GM12878 (cell line): ENCODE results near the gene H1-8. TPM values are rescaled to one million over a fixed set of nuclear protein-coding genes. Genes with fewer than 3 reads are reported as not detected.

ENCODE experiments used
- ATAC-seq: fragments of 200-7000 bp; cut with Tn5 transposase; 3 replicates; pipeline ENCODE4 v1.9.1; 2020; ENCODE audit warnings: mild to moderate bottlenecking, moderate library complexity
- BruUV-seq: library from RNA; stranded (reverse); fragments of 400-500 nt; replicated peaks from 2 replicates; lab custom pipeline; 2021; lab: Mats Ljungman, UMichigan
- CTCF ChIA-PET: fragments of 300-600 bp; sonication (Branson Sonifier 250); formaldehyde crosslinking; extraction: SDS; loops from one replicate; lab custom pipeline; 2021; ENCODE audit warnings: inconsistent platforms; lab: Yijun Ruan, JAX
- POLR2A ChIA-PET: fragments of 350-600 bp; formaldehyde crosslinking; extraction: SDS; loops from one replicate; lab custom pipeline; 2021; ENCODE audit warnings: inconsistent platforms; lab: Charles Lee
- RAD21 ChIA-PET: fragments of 300-600 bp; sonication (Branson Sonifier 250); formaldehyde crosslinking; loops from one replicate; lab custom pipeline; 2023; ENCODE audit warnings: antibody characterized with exemption; ENCODE audit not compliant: unreplicated experiment; lab: Charles Lee
- SMC1A ChIA-PET: fragments of 300-600 bp; sonication (Branson Sonifier 250); formaldehyde crosslinking; loops from one replicate; lab custom pipeline; 2023; ENCODE audit not compliant: unreplicated experiment, uncharacterized antibody; lab: Charles Lee
- DNase-seq: peaks from one replicate; pipeline ENCODE4 v3.0.0-alpha.2; 2011; ENCODE audit warnings: low read depth, low spot score
- FAIRE-seq: peaks from 3 replicates; lab custom pipeline; 2011; peaks lifted over from hg19 to GRCh38; lab: Jason Lieb, UNC
- H2AFZ ChIP-seq: 2 replicates; pipeline ENCODE4 v1.6.0; 2011; ENCODE audit warnings: low read depth, low read length, control low read depth; ENCODE audit not compliant: control insufficient read depth
- H3K27ac ChIP-seq: 2 replicates; pipeline ENCODE4 v1.5.1; 2011; ENCODE audit warnings: control low read depth; ENCODE audit not compliant: control insufficient read depth, insufficient read depth
- H3K27me3 ChIP-seq, 2 experiments: replicated peaks in 1 of 2; 2 replicates each; pipeline versions ENCODE4 v1.6.0 to v1.6.1; 2011; ENCODE audit warnings: low read length in 1 of 2; ENCODE audit not compliant: control insufficient read depth in 2 of 2, insufficient read depth in 2 of 2
- H3K36me3 ChIP-seq, 2 experiments: 2 replicates each; pipeline ENCODE4 v1.5.1; 2011; ENCODE audit warnings: low read length in 1 of 2; ENCODE audit not compliant: control insufficient read depth in 2 of 2, insufficient read depth in 2 of 2
- H3K4me1 ChIP-seq: 2 replicates; pipeline ENCODE4 v1.6.1; 2011; ENCODE audit warnings: mild to moderate bottlenecking, low read length, moderate library complexity, mixed read lengths; ENCODE audit not compliant: control insufficient read depth, insufficient read depth
- H3K4me2 ChIP-seq: 2 replicates; pipeline ENCODE4 v1.6.0; 2011; ENCODE audit warnings: control low read depth; ENCODE audit not compliant: control insufficient read depth, insufficient read depth
- H3K4me3 ChIP-seq: fragments of 200-600 bp; sonication (generic); 2 replicates; pipeline ENCODE4 v1.5.1; 2016
- H3K79me2 ChIP-seq: 2 replicates; pipeline ENCODE4 v1.6.0; 2011; ENCODE audit warnings: low read length; ENCODE audit not compliant: control insufficient read depth, insufficient read depth
- H3K9ac ChIP-seq: 2 replicates; pipeline ENCODE4 v1.8.0; 2011; ENCODE audit warnings: low read length, control low read depth, mixed read lengths; ENCODE audit not compliant: control insufficient read depth, insufficient read depth
- H3K9me3 ChIP-seq: replicated peaks from 3 replicates; pipeline ENCODE4 v1.5.1; 2011; ENCODE audit warnings: mild to moderate bottlenecking, low read length; ENCODE audit not compliant: control insufficient read depth, insufficient read depth
- H4K20me1 ChIP-seq: 2 replicates; pipeline ENCODE4 v1.6.0; 2011; ENCODE audit not compliant: control insufficient read depth, insufficient read depth
- CHD1 ChIP-seq: IDR thresholded peaks from 2 replicates; pipeline ENCODE4 v1.6.1; 2012; ENCODE audit warnings: low read depth, low read length, improper control_type of control experiment
- ESRRA ChIP-seq: IDR thresholded peaks from 2 replicates; pipeline ENCODE4 v1.6.1; 2012; ENCODE audit warnings: mild to moderate bottlenecking, low read length, improper control_type of control experiment
- MEF2B ChIP-seq: fragments of 450-650 bp; IDR thresholded peaks from 2 replicates; pipeline ENCODE4 v1.6.1; 2018; ENCODE audit warnings: mild to moderate bottlenecking, moderate library complexity; ENCODE audit not compliant: partially characterized antibody, poor library complexity, severe bottlenecking
- NFXL1 ChIP-seq: fragments of 450-650 bp; IDR thresholded peaks from 2 replicates; pipeline ENCODE4 v1.6.1; 2017; ENCODE audit warnings: antibody characterized with exemption, mild to moderate bottlenecking, borderline replicate concordance
- NR2C1 ChIP-seq: fragments of 450-650 bp; IDR thresholded peaks from 2 replicates; pipeline ENCODE4 v1.6.1; 2017; ENCODE audit warnings: antibody characterized with exemption, mild to moderate bottlenecking, moderate library complexity
- NRF1 ChIP-seq: conservative IDR thresholded peaks from 2 replicates; pipeline ENCODE4 v1.6.1; 2011; ENCODE audit warnings: mild to moderate bottlenecking, low read depth, low read length, improper control_type of control experiment
- POU2F2 ChIP-seq: IDR thresholded peaks from 3 replicates; pipeline ENCODE4 v1.6.1; 2011; ENCODE audit warnings: low read depth, mild to moderate bottlenecking, low read length, borderline replicate concordance
- WGBS: methylation state at CpG from one replicate; pipeline ENCODE4 v1.1.6; 2016; ENCODE audit warnings: low lambda C conversion rate; ENCODE audit not compliant: insufficient replicate concordance, insufficient coverage; ENCODE audit errors: missing lambda C conversion rate; 5-methylcytosine and 5-hydroxymethylcytosine counted together
- in situ Hi-C: fragments of 300-500 bp; cut with MboI; formaldehyde crosslinking; loops from 9 replicates; pipeline ENCODE4 v1.14.3; 2018; ENCODE audit warnings: mixed read lengths
- intact Hi-C: fragments of 100-400 bp; cut with micrococcal nuclease; formaldehyde crosslinking; loops from one replicate; pipeline ENCODE4 v1.14.2; 2022; ENCODE audit not compliant: unreplicated experiment
- polyA plus RNA-seq, 11 experiments: library from polyadenylated mRNA; depleted of rRNA in 4 of 11; unstranded in 6 of 11; stranded (reverse) in 5 of 11; fragments of >200 nt; fragmentation: Nextera tagmentation in 4 of 11; fragmentation: Illumina TruSeq in 1 of 11; extraction: Ambion mirVana in 4 of 11; extraction: Trizol in 1 of 11; gene quantifications; 1 replicate in 1 of 11; 2 replicates in 10 of 11; pipeline versions ENCODE4 v1.2.1 to v1.2.3, GENCODE V29; 2011 to 2016; ENCODE audit warnings: inconsistent platforms in 2 of 11, missing spikeins in 2 of 11, low read depth in 1 of 11
- total RNA-seq, 4 experiments: library from RNA; depleted of rRNA in 3 of 4; stranded (reverse); fragments of >200 nt in 3 of 4; fragmentation: Illumina TruSeq in 1 of 4; extraction: Trizol in 1 of 4; gene quantifications; 2 replicates each; pipeline versions ENCODE4 v1.2.1 to v1.2.3, GENCODE V29; 2013 to 2021
- TF ChIP-seq, protein P1 (sequence below): fragments of 150-350 bp; IDR thresholded peaks from 2 replicates; pipeline ENCODE4 v1.6.1; 2014; ENCODE audit warnings: mild to moderate bottlenecking, low read depth, low read length

H1-8 gene
- total and polyA plus RNA-seq, 10 of the 15 experiments (the other 5 are each of a cell fraction or from before 2014, with no cell fraction given), result not detected

DNA sequence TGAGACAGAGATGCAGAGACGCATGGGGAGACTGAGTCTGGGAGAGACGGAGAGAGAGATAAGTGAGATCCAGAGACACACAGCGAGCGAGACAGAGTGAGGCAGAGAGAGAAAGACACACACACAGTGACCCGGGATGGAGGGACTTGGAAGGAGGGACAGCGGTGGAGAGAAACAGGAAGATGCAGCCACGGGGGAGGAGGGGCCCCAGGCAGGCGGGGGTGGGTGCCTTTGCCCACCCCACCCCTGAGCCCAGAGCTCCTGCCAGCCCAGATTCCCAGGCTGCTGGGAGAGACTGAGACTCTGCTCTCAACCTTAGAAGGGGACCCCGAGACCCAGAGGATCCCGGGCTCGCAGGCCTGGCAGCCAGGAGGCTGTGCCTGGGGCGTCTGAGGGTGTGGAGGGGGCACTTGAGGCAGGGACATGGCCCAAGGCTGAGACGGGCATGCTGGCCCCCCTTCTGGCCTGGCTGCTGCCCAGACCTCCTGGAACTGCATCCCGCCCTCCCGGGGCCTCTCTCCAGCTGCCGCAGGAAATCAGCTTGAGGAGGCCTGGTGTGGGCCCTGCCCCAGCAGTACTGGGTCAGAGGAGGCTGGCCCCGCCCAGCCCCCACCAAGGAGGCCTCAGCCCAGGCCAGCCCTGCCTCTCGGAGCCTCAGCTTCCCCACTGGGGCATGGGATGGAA lies 18.1 kb downstream of the H1-8 start:
- no TSS peak for BruUV-seq
- Histone ChIP-seq H3K9ac (no peak overlapping the region), H3K27me3 (no peaks in the 10 kb centered on the region), H3K4me3 (no peak overlapping the region), H3K27ac (no peak overlapping the region), H3K79me2 (no peaks in the 10 kb centered on the region), H3K4me1 (no peaks in the 10 kb centered on the region), H3K4me2 (no peak overlapping the region), H3K9me3 (no peaks in the 10 kb centered on the region), H2AFZ (no peak overlapping the region), H4K20me1 (no peaks in the 10 kb centered on the region), H3K36me3 (no peaks in the 10 kb centered on the region)
- intact Hi-C loops, result no loop called here
- ChIA-PET POLR2A (no interaction called here), RAD21 (no interaction called here), CTCF (no interaction called here), SMC1A (no interaction called here)
- in situ Hi-C loops, result no loop called here
- DNase-seq (no peak), ATAC-seq (no peak), FAIRE-seq (no peak)
- TF ChIP-seq POU2F2 (no peak), NR2C1 (no peak), NFXL1 (no peak), CHD1 (no peak), ESRRA (no peak), MEF2B (no peak), NRF1 (no peak)
- TF ChIP-seq, protein P1, sequence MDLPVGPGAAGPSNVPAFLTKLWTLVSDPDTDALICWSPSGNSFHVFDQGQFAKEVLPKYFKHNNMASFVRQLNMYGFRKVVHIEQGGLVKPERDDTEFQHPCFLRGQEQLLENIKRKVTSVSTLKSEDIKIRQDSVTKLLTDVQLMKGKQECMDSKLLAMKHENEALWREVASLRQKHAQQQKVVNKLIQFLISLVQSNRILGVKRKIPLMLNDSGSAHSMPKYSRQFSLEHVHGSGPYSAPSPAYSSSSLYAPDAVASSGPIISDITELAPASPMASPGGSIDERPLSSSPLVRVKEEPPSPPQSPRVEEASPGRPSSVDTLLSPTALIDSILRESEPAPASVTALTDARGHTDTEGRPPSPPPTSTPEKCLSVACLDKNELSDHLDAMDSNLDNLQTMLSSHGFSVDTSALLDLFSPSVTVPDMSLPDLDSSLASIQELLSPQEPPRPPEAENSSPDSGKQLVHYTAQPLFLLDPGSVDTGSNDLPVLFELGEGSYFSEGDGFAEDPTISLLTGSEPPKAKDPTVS, result no peak
- WGBS, result 25% methylated on average over 15 of the region's 18 CpGs
